Astrocyte (in vitro differentiated cells and primary cell): Measurements from ENCODE around the gene TRIO.

ENCODE experiments used
- EZH2 ChIP-seq: IDR thresholded peaks from 2 replicates; pipeline ENCODE4 v1.6.1; 2012; ENCODE audit warnings: mild to moderate bottlenecking, low read length, inconsistent platforms; ENCODE audit not compliant: insufficient read depth
- TF ChIP-seq, protein P1 (sequence below): IDR thresholded peaks from 2 replicates; pipeline ENCODE4 v1.5.1; 2011; ENCODE audit warnings: low read depth, mild to moderate bottlenecking, inconsistent platforms, low read length, moderate library complexity; ENCODE audit not compliant: insufficient read depth

DNA sequence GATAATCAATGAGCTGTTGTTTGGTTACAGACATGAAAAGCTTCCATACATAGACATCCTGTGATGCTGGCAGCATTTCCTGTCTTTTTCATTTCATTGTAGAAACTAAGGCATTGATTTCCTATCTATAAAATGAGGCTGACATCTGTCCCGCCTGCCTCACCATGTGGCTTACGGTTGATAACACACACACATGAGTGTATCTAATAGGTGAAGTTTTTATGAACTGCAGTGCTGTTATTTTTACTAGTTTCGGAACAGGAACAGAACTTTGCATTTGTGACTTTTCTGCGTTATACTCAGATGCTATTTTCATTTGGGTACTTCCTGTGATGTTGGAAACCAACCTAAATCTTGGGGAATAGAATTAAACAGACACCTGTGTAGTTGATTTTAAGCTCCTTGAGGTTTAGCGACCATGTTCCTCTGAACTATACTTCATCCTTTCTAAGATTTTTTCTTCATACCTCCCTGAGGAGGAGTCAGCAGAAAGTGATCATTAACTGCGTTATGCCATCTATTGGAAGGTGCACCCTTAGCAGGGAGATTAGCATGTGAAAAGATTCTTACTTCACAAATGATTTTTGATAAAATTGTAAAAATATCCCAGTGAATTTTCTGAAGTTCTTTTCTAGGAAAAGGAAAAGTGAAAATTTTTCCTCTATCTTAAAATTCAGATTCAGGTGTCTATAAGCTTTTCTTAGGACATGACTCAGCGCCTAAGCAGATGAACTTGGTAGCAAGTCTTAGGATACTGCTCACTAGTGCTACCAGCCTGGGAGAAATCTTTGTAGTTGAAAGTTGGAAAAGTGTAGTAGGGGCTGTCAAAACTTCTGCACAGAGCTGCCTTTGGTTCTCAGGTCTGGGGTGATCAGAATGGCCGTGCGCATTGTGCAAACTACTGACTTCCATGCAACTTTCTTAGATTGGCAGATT lies 134.5 kb downstream of the TRIO start:
- TF ChIP-seq, protein P1, sequence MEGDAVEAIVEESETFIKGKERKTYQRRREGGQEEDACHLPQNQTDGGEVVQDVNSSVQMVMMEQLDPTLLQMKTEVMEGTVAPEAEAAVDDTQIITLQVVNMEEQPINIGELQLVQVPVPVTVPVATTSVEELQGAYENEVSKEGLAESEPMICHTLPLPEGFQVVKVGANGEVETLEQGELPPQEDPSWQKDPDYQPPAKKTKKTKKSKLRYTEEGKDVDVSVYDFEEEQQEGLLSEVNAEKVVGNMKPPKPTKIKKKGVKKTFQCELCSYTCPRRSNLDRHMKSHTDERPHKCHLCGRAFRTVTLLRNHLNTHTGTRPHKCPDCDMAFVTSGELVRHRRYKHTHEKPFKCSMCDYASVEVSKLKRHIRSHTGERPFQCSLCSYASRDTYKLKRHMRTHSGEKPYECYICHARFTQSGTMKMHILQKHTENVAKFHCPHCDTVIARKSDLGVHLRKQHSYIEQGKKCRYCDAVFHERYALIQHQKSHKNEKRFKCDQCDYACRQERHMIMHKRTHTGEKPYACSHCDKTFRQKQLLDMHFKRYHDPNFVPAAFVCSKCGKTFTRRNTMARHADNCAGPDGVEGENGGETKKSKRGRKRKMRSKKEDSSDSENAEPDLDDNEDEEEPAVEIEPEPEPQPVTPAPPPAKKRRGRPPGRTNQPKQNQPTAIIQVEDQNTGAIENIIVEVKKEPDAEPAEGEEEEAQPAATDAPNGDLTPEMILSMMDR = no peak
- TF ChIP-seq EZH2 = no peak
